ENCODE data around the gene SHISA6. TPM values are rescaled to one million over a fixed set of nuclear protein-coding genes. Genes with fewer than 3 reads are reported as not detected.

The SHISA6 gene
- total RNA-seq, 1 experiment from 2014 or later = 2.9 TPM

- Histone ChIP-seq H2BK5ac (ENCODE audit: insufficient read length, low read length) (no peak overlapping the region), H3T11ph (ENCODE audit: low read length) (no peak overlapping the region), H3K14ac (ENCODE audit: insufficient read depth, low read length) (no peak overlapping the region), H2AFZ (ENCODE audit: low read length) (no peak overlapping the region), H3K23me2 (ENCODE audit: insufficient read length, low read depth, low read length, poor library complexity, severe bottlenecking) (no peaks in the 10 kb centered on the region), H3K79me1 (ENCODE audit: insufficient read depth, low read depth, low read length, poor library complexity, severe bottlenecking) (no peaks in the 10 kb centered on the region), H3K4ac (ENCODE audit: low read depth, low read length) (no peak overlapping the region), H4K5ac (ENCODE audit: insufficient read length, low read depth, low read length) (no peak overlapping the region), H4K8ac (replicated peaks; ENCODE audit: insufficient read length, low read depth, low read length) (no peak overlapping the region), H4K91ac (ENCODE audit: insufficient read length, low read depth, low read length) (no peak overlapping the region), H2BK15ac (ENCODE audit: low read depth, low read length) (no peak overlapping the region), H3K79me2 (ENCODE audit: insufficient read depth, low read length) (no peaks in the 10 kb centered on the region), H3K23ac (ENCODE audit: insufficient read length, low read depth, low read length) (no peak overlapping the region), H3K4me1 (ENCODE audit: insufficient read depth, low read length) (no peaks in the 10 kb centered on the region), H2AK5ac (ENCODE audit: insufficient read length, low read length) (no peak overlapping the region), H3K56ac (ENCODE audit: insufficient read length, low read depth, low read length) (no peak overlapping the region), H3K9ac (ENCODE audit: extremely low read depth, insufficient read length, low read length) (no peak overlapping the region), H3K4me2 (ENCODE audit: insufficient read depth, insufficient read length, low read length) (no peak overlapping the region), H2BK120ac (ENCODE audit: low read depth, low read length, poor library complexity, severe bottlenecking) (no peak overlapping the region), H3K9me3 (ENCODE audit: control insufficient read depth, low read depth, low read length) (no peaks in the 10 kb centered on the region), H3K27me3 (ENCODE audit: insufficient read depth, low read length) (no peaks in the 10 kb centered on the region), H4K20me1 (ENCODE audit: control insufficient read depth, insufficient read depth, insufficient read length) (no peaks in the 10 kb centered on the region), H2BK12ac (ENCODE audit: insufficient read length, low read depth, low read length) (no peak overlapping the region), H3K27ac (ENCODE audit: insufficient read length, low read depth, low read length) (no peak overlapping the region), H2BK20ac (ENCODE audit: low read depth, low read length, poor library complexity, severe bottlenecking) (no peak overlapping the region), H3K18ac (ENCODE audit: insufficient read length, low read depth, low read length) (no peak overlapping the region)
- WGBS (ENCODE audit: extremely low coverage, insufficient read length, low lambda C conversion rate) = no CpG with 5 or more reads among the region's 3 CpGs
- 0 out of 2 replicates have a peak, but pooled peaks cover 1% of the 10 kb centered on the region for H3K27me3 Mint-ChIP-seq (ENCODE audit: low read depth)
- H3K27ac Mint-ChIP-seq = no peak overlapping the region
- H3K36me3 Mint-ChIP-seq (ENCODE audit: insufficient read depth in 1 of 3, low read depth in 3 of 3) = peaks cover 0 to 2% (median 0%) of the 10 kb centered on the region in 3 experiments; a peak in 1 of 7 replicates
- H3K9me3 Mint-ChIP-seq = peaks cover 2% of the 10 kb centered on the region in 2 experiments; a peak in 3 of 5 replicates
- DNase-seq = no peak
- TF ChIP-seq, protein P1, sequence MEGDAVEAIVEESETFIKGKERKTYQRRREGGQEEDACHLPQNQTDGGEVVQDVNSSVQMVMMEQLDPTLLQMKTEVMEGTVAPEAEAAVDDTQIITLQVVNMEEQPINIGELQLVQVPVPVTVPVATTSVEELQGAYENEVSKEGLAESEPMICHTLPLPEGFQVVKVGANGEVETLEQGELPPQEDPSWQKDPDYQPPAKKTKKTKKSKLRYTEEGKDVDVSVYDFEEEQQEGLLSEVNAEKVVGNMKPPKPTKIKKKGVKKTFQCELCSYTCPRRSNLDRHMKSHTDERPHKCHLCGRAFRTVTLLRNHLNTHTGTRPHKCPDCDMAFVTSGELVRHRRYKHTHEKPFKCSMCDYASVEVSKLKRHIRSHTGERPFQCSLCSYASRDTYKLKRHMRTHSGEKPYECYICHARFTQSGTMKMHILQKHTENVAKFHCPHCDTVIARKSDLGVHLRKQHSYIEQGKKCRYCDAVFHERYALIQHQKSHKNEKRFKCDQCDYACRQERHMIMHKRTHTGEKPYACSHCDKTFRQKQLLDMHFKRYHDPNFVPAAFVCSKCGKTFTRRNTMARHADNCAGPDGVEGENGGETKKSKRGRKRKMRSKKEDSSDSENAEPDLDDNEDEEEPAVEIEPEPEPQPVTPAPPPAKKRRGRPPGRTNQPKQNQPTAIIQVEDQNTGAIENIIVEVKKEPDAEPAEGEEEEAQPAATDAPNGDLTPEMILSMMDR (conservative IDR thresholded peaks at IDR 0.05) = no peak
- H3K4me3 Mint-ChIP-seq = no peak overlapping the region
- no peaks in the 10 kb centered on the region for H3K4me1 Mint-ChIP-seq
These were observed 304.7 kb downstream of the SHISA6 start for GRCh38 chr17:11545696-11546095.
